Endothelial cell of umbilical vein (primary cell): Measurements from ENCODE around the gene NPPC.

Source experiments
- CTCF ChIP-seq, 2 donors: IDR thresholded peaks; 1 replicate in 1 of 2; 2 replicates in 1 of 2; pipeline ENCODE4 v1.5.1; 2011; ENCODE audit warnings: low read length in 2 of 2, mild to moderate bottlenecking in 2 of 2, moderate library complexity in 2 of 2, control low read depth in 1 of 2, inconsistent platforms in 1 of 2, low read depth in 1 of 2; ENCODE audit not compliant: insufficient read depth in 1 of 2; ENCODE audit errors: extremely low read depth in 1 of 2
- EZH2 ChIP-seq: IDR thresholded peaks from 2 replicates; pipeline ENCODE4 v1.6.1; 2012; ENCODE audit warnings: borderline replicate concordance, low read depth, mild to moderate bottlenecking, moderate library complexity, low read length, inconsistent platforms; ENCODE audit not compliant: severe bottlenecking
- FOS ChIP-seq: IDR thresholded peaks from 2 replicates; pipeline ENCODE4 v1.6.1; 2011; ENCODE audit warnings: mild to moderate bottlenecking, low read length, moderate library complexity, borderline replicate concordance; ENCODE audit not compliant: insufficient read depth
- GATA2 ChIP-seq: IDR thresholded peaks from 2 replicates; pipeline ENCODE4 v1.7.0; 2011; ENCODE audit warnings: low read depth, mild to moderate bottlenecking, moderate library complexity, mixed read lengths, low read length; ENCODE audit not compliant: insufficient read length, insufficient read depth
- JUN ChIP-seq: IDR thresholded peaks from 2 replicates; pipeline ENCODE4 v1.6.1; 2011; ENCODE audit warnings: borderline replicate concordance, low read depth; ENCODE audit not compliant: insufficient read length, insufficient read depth
- MAX ChIP-seq: IDR thresholded peaks from 2 replicates; pipeline ENCODE4 v1.6.1; 2011; ENCODE audit not compliant: insufficient read depth, insufficient read length
- MYC ChIP-seq: IDR thresholded peaks from one replicate; pipeline ENCODE4 v1.6.1; 2011; ENCODE audit warnings: mild to moderate bottlenecking, low read depth, low read length
- POLR2A ChIP-seq: IDR thresholded peaks from 2 replicates; pipeline ENCODE4 v1.6.1; 2012; ENCODE audit warnings: low read depth, mild to moderate bottlenecking, control low read depth, low read length
- POLR2AphosphoS5 ChIP-seq: IDR thresholded peaks from 2 replicates; pipeline ENCODE4 v1.6.1; 2012; ENCODE audit warnings: low read depth, mild to moderate bottlenecking, control low read depth, low read length, moderate library complexity; ENCODE audit not compliant: insufficient read depth

- TF ChIP-seq CTCF (IDR thresholded peaks at IDR 0.05; ENCODE audit: extremely low read depth in 1 of 2, insufficient read depth in 1 of 2, low read depth in 1 of 2, low read length in 2 of 2), result no peak
- no peak for TF ChIP-seq POLR2AphosphoS5
- no peak for TF ChIP-seq EZH2
- no peak for TF ChIP-seq POLR2A
- TF ChIP-seq MYC, result no peak
- no peak for TF ChIP-seq MAX
- no peak for TF ChIP-seq FOS
- no peak for TF ChIP-seq JUN
- TF ChIP-seq GATA2, result no peak
Observed at GRCh38 chr2:231931481-231931915, 5.3 kb upstream of the NPPC start.
